Central memory CD4-positive, alpha-beta T cell (primary cell): ENCODE data around the gene SAMM50.

ENCODE experiments used
- DNase-seq: peaks from one replicate; pipeline ENCODE4 v3.0.0; 2022
- total RNA-seq, 3 experiments: gene quantifications; one replicate each; lab custom pipeline; 2026; lab: John Stamatoyannopoulos, UW

SAMM50 gene
- total RNA-seq, result 26.2 to 74.4 (median 37.4) reads per million in 3 experiments

DNA sequence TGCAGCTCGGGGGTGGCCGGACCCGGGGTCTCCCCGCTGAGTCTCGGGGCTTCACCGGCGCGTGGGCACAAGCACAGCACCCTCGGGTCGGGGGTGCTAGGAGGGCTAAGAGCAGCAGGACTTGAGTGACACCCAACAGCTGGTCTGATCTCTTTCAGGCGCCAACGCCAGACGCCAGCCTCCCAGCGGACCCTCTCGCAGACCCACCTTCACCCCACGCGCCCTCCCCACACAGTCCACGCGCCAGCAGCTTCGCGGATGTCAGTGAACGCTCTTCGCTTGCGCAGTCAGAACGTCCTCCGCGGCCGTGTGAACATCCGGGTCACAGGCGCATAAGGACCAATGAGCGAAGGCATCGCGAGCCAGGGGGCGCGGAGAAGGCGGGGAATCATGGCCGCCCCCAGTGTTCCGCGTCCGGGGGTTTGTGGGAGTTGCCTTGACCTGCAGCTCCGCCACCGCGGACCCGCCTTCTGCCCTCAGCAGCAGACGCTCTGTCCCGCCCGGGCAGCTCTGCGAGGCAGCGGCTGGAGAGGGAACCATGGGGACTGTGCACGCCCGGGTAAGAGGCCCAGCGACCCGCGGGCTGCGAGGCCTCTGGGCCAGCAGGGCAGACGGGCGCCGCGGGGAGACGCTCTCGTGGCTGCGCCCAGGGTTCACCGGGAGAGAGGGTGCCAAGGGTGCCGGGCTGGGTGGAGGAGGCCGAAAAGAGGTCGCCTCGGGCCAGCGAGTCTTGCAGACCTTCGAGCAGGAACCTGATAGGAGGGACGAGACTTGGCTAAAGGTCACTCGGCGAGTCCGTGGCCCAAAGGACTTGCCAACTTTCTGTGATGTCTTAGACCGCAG, at the start of gene SAMM50:
TSS of gene SAMM50 (plus strand) at position 403 of the 843 bp plus-strand sequence. CDS start at position 539, 136 bp downstream.
- DNase-seq, result peak; percentile 86

DNA sequence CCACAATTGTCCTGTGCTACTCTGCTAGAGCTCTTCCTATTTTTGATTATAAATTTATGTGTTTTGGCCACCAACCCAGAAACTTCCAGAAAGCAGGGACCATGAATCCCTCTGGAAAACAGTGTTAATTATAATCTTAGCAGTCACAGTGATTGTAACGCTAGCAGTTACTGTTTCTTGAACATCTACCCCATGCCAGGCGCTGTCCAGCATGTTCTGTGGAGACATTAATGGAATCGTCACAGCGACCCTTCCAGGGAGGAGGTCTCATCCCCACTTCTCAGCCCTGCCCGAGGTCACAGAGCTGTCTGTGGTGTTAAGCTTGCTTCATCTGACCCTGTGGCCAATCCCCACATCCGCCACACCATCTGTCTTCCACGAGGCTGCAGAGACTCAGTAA, 49.6 kb upstream of the SAMM50 start:
- no peak for DNase-seq

DNA sequence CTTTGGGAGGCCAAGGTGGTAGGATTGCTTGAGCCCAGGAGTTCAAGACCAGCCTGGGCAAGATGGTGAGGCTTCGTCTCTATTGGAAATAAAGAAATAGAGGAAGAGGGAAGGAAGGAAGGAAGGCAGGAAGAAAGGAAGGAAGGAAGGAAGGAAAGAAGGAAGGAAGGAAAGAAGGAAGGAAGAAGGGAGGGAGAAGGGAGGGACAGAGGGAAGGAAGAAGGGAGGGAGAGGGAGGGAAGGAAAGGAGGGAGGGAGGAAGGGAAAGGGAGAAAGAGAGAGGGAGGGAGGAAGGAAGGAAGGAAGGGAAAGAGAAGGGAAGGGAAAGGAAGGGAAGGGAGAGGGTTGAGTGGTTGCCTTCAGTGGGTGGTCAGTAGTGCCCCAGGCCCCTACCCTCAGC, 45.5 kb upstream of the SAMM50 start:
- no peak for DNase-seq

DNA sequence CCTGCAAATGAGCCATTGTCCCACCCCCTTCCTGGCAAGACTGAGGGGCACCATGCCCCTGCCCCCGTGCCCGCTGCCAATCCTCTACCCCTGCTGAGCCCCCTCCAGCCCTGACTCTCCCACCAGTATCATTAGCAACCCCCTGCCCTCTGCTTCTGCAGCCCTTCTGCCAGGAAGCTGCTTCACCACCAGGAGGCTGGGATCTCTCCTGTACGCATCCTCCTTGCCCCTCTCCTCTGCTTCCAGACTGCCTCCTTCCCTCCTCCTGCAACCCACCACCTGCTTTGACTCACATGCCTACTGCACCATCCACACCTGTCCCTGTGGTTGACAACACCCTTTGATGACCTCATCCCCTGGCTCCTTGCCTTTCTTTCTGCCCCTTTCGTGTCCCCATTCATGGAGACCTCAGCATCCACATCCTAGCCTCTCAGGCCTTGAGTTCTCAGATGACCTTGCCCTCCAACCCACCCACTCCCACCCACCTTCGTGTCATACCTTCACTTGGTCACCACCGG, 45.0 kb upstream of the SAMM50 start:
- DNase-seq, result no peak

DNA sequence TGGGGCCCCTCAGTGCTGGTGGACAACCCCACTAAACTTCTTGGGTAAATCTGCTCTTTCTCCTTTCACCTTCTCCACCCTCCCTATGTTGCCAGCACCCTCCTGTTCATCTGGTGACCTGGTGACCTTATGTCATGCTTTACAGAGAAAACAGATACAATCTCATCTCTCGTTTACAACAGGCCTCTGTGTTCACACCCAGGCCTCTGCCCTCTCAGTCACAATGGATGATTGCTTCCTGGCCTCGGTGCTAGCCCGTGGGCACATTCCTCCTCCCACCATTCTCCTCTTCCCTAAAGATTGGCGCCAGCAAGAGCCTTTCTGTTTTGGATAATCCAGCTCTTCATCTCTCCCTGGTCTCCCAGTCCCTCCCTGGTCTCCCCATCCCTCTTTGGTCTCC, 43.9 kb upstream of the SAMM50 start:
- no peak for DNase-seq

DNA sequence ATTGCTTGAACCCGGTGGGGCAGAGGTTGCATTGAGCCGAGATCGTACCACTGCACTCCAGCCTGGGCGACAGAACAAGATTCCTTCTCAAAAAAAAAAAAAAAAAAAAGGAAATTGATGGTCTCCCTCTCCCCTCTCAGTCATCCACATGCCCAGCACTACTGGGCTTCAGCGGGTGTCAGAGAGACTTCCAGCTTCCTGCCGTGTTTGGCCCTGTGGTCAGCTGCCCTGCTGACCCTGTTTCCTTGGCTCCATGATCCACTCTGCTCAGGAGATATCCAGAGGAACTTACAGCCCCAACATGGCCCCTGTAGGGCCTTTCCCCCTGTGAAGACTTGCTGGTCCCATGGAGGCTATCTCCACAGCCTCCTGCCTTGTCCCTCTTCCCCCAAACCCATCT, 37.7 kb upstream of the SAMM50 start:
- no peak for DNase-seq

DNA sequence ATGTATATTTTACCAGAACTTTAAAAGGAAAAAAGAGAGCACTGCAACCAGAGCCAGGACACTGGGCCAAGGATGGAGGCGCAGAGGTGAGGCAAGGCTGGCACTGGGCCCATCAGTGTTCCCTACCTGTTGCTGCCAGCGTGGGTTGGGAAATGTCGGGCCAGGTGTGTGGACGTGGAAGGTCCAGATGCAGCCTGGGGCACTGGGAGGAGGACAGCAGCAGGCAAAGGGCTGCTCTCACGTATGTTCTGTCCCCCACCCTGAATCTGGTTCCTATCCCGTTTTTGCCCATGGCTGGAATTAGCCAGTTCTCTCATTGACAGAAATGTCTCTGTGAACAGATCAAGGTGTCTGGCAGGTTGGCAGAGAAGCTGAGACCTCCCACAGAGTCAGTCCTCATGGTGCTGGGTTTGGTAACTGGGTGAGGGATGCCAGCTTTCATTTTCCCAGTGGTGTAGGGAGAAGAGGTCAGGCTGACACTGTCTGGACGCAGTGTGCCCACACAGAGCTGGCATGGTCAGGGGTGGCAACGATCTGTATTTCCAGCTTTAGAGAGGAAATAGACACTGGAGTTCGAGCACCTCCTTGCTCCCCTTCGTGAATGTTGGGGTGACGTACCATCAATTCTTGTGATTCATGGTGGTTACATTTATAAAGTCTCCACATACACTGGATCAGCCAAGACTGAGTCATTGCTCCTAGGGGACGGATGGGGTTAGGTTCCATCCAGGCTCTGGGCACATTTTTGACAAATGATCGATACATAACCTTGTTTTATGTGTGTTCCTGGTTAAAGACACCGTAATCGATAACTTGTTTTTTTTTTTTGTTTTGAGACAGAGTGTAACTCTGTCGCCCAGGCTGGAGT, 35.9 kb upstream of the SAMM50 start:
- DNase-seq, result no peak

DNA sequence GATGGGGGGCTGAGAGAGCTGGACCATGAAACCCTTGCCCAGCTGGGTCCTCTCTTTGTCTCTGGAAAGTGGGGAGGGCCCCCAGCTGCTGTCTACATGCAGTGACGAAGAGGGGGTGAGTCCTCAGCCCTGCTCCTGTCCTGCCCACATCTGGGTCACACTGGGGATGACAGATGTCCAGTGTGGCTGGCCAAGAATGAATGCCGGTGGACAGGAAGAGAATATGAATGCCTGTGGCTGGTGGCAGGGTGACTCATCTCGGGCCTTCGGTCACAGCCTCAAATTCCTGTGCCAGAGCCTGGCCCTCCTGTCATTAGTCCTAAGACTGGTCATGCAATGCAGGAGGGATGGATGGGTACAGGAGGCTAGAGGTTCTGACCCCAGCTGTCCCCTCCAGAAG, 33.9 kb upstream of the SAMM50 start:
- no peak for DNase-seq

DNA sequence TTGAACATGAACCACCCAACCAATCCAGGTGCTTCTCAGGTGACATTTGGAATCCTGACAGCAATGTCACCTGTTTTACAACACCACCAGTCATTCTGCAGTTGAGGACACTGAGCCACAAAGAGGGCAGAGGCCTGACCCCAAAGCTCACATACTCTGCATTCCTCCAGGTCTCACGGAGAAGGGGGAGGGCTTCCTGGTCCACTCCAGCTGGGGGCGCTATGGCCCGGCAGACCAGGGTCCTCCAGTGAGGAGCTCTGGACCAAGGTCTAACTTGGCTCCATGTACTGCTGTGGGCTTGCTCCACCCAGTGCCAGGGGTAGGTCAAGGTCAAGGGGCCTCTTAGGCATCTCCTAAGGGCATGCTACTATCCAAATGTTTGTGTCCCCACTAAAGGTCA, 33.1 kb upstream of the SAMM50 start:
- DNase-seq, result no peak

DNA sequence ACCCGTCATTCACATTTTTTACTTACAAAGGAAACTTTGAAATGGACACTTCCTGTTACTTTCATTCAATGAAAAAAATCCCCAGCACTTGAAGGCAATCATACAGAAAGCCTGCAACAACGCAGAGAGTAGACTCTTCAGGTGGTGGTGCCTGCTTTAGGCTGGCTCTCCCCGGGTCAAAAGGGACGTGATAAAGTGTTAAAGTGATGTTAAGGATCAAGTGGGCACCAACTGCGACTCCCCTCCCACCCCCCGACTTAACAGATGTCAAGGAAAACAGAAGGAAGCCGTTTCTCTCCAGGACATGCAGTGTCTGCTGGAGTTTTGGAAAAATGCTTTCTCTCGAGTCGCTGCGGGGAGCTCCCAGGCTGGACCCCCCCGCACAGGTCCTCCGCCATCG, 32.1 kb upstream of the SAMM50 start:
- no peak for DNase-seq

DNA sequence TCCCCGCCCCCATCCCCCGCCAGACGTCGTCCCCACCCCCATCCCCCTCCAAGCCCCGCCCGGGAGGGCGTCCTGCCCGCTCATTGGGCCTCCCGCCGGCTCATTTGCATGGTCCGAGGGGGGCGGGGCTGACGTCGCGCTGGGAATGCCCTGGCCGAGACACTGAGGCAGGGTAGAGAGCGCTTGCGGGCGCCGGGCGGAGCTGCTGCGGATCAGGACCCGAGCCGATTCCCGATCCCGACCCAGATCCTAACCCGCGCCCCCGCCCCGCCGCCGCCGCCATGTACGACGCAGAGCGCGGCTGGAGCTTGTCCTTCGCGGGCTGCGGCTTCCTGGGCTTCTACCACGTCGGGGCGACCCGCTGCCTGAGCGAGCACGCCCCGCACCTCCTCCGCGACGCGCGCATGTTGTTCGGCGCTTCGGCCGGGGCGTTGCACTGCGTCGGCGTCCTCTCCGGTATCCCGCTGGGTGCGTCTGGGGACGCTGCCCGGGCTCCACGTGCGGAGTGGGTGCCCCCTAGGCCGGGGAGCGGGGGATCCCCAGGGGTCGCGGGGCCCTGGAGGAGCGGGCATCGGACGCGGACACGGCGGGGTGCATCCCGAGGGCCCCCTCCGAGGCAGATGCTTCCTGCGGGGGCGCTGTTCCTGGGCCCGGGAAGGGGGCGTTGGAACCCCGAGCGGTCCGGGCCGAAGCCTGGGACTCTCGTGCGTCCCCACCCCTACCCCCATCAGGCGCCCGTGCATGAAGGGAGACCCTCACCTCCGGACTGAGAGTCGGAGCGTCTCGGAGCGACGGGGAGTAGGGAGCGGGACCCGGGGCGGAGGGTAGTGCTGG, 31.4 kb upstream of the SAMM50 start, which contains the start of gene PNPLA3:
TSS of gene PNPLA3 (plus strand) at position 175 of the 834 bp plus-strand sequence. CDS start at position 282, 107 bp downstream.
- DNase-seq, result peak; percentile 61

DNA sequence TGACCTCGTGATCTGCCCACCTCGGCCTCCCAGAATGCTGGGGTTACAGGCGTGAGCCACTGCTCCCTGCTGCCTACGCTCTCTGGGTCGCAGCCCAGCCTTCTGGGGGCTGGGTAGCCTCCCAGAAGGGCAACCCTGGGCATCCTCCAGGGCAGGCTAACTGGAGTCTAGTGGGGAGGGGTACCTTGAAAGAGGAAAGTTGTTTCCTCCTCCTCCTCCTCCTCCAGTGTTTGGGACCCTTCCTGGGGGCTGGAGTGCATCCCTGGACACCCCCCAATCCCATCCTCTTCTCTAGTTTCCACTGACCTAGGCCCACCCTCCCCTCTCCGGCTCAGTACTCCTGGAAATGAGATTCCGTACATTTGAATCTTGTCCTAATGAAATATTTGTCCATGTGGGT, 30.4 kb upstream of the SAMM50 start:
- no peak for DNase-seq

DNA sequence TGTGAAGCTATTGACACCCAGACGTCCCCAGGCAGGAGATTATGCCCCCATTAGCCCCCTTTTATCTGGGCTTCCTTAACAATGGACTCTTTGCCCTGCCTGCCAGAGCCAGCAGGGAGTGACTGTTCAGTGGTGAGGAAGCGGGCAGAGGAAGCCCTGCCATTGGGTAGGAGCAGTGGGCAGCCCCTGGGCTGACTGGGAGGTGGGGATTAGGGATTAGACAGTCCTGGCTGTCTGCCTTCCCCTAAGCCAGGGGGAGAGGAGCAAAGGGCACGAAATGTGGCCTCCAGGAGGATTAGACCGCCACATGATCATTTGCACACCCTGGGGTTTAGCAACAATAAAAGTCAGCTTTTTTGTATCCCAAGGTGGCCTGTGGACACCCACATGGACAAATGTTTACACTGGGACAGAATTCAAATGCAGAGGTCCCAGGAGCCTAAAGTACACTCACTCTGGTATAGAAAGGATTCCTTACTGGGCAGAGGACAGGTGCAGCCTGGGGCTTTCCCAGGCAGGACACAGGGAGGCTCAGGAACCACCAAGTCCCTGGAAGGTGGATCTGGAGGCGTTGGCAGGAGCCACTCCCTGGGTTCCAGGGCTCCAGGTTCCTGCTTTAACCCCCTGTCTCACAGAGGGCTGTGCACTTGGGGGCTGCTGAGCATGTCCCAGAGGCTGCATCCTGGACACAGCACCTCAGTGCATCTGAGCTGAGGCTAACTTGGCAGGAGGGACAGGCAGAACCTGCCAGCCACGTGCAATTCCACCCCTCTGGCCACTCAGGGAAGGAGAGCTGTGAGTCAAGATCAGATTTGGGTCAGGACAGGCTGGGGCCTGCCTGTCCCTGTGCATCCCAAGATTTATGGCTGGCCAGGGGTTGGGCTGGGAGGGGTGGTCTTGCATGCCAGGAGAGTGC, 29.6 kb upstream of the SAMM50 start:
- no peak for DNase-seq

DNA sequence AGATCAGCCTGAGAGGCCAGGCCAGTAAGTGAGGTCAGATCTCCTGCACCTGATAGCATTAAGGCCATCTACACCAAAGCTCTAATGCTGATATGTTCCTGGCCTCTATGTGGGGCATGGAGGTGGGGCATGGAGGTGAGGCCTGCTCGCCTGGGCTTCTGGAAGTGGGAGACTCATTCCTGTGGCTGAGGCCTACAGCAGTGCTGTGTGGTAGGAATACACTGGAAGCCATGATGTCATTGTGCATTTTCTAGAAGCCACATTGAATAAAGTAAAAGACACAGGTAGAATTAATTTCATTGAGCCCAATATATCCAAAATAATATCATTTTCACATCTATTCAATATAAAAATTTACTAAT, 28.9 kb upstream of the SAMM50 start:
- DNase-seq, result no peak

DNA sequence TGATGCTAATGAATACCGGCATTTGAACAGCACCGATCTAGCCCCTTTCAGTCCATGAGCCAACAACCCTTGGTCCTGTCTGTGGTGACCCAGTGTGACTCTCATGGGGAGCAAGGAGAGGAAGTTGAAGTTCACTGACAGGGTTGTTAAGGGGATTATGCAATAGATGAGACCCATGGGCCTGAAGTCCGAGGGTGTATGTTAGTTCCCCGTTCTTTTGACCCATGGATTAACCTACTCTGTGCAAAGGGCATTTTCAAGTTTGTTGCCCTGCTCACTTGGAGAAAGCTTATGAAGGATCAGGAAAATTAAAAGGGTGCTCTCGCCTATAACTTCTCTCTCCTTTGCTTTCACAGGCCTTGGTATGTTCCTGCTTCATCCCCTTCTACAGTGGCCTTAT, 26.8 kb upstream of the SAMM50 start:
- no peak for DNase-seq

DNA sequence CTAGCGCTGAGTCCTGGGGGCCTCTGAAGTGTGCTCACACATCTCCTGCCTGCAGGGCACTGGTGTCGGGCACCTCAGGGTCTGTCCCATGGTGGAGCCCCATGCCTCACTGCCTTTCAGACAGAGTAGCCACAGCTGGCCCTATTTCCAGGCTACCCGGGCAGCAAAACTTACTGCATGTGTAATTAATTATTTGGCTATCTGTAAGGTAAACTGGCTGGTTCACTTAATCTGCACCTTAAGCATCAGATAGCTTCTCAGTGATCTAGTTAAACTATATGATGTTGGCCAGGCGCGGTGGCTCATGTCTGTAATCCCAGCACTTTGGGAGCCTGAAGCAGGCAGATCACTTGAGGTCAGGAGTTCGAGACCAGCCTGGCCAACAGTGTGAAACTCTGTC, 26.3 kb upstream of the SAMM50 start:
- no peak for DNase-seq

DNA sequence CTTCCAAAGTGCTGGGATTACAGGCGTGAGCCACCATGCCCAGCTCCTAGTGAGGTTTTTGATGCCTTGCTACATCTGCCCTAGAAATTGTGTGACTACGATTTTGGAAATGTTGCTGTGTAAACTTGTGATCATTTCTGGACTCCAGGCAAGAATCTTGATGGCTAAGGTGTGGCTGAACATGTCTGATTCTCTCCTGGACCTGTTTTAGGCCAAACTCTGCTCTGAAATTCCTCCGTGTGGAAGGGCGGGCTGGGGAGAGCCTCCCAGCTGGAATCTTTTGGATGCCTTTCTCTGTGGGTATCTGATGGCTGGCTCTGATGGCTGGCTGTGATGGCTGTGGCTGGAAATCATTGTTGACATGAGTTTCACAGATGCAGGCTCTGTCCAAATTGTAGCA, 23.5 kb upstream of the SAMM50 start:
- DNase-seq, result no peak

DNA sequence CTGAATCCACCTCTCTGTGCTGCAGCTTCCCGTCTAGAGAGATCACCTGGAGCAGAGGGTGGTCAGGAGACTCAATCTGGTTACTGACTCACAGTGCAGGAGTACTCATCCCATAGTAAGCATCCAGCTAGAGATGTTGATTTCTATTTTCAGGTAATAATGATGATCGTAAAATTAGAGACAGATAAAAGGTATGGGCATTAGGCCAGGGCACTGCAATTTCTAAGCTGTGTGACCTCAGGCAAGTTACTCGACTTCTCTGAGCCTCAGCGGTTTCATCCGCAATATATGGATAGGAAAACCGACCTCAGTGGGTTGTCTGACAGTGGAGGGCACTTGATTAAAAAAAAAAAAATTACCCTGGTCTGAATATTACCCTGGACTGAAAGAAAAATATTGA, 13.8 kb upstream of the SAMM50 start:
- no peak for DNase-seq

DNA sequence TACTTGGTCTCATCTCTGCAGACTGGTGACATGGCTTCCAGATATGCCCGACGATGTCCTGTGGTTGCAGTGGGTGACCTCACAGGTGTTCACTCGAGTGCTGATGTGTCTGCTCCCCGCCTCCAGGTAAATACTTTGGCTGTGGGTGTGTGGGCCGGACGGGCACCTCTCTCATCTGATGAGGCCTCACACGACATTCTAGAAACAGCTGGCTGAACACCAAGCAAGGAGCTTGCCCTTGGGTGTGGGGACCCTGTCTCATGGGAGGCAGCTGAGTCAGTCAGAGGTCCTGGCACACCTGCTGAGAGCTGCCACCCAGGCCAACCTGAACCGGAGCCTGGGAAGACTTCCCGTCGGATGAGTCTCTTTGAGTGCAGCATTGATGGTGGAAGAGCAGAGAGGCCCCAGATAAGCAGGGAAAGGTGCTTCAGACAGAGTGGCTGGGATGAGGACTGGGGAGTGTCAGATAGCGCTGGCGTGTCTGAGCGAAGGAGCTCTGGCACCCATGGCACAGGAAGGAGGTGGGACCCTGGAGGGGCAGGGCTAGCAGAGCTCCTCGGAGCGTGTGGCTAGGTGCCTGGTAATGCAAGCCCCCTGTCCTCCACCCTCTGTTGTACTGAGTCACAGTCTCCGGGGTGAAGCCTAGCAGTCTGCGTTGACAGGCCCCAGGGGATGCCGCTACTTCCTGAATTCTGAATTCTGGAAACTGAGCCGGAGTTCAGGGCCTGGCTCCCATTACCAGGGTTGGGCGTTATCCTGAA, 10.4 kb upstream of the SAMM50 start:
- no peak for DNase-seq

DNA sequence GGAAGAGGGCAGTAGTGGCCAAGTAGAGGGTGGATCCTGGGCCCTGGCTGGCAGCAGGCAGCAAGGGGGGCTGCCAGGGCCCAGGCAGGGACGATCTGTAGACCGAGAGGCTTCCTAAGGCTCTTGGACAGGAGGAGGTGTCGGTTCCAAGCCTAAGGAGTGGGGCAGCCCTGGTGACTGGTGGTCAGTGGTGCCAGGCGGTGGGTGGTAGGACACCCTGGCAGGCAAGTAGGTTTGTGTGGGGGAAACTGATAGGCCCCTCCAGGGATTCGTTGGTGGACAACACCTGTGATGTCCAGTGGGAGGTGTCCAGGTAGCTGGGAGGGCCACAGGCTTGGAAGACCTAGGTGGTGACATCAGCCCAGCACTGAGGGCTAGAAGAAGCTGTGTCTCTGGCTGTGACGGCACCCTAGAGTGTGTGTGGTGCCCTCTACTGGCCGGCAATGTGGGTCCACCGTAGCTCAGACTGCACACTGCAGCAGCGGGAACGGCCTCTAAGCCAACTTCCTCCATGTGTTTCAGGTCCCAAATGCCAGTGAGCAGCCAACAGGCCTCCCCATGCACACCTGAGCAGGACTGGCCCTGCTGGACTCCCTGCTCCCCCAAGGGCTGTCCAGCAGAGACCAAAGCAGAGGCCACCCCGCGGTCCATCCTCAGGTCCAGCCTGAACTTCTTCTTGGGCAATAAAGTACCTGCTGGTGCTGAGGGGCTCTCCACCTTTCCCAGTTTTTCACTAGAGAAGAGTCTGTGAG, 9.4 kb upstream of the SAMM50 start:
- peak; percentile 35 for DNase-seq
